Activated CD4-positive, alpha-beta T cell treated with anti-CD3 and anti-CD28 coated beads, Interleukin-2, amount 50 U/mL, for 4 hours (primary cell): ENCODE measurements around the gene TMEM125.

Experiments used
- DNase-seq, 2 experiments: peaks; one replicate each; pipeline ENCODE4 v3.0.0-alpha.2; 2020

The TMEM125 gene

DNA sequence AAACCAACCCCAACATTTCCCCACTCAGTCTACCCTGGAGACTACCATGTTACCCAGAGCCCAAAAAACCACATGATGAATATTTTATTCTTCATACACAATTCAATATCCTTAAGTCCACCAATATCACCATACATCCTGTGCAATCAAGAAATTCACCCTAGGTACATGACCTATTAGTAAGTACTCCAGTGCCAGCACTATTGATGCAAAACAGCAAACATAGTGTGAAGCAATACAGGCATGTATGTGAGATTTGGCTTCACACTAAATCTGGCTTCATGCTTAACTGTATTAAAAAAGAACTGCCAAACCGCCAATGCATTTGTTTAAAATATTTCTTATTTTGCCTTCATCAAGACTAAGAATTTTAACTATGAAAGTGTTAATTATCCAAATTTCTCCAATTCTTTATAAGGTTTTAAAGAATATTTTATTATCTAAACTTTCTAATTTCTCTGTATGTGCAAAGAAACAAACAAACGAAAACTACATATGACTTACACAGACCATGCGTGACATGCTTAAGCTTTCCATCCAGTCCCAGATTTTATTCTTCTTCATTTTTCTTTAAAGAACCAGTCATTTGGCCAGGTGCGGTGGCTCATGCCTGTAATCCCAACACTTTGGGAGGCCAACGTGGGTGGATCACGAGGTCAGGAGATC lies 22.4 kb upstream of the TMEM125 start:
- no peak for DNase-seq

- DNase-seq = no peak
These were observed 19.4 kb upstream of the TMEM125 start for GRCh38 chr1:43250351-43250761.

- DNase-seq = no peak
These were observed 18.8 kb upstream of the TMEM125 start for GRCh38 chr1:43251024-43251423.

- no peak for DNase-seq
These were observed 17.6 kb upstream of the TMEM125 start for GRCh38 chr1:43252225-43252624.

DNA sequence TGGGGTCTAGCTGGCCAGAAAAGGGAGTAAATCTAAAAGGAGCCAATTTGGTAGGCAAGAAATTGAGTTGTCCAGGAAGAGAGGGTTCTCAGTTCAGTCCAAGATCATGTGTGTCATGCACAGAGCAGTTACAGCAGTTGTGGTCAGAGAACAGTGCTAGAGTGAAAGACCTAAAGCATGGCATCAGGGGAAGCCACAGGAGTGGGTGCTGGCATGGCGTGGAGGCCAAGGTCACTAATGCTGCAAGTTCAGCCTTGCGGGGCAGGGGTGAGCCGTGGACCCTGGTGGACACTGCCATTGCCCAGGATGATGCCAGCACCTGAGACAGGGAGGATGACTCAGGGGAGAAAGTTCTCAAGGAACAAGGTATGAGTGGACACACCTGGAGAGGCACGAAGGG lies 16.6 kb upstream of the TMEM125 start:
- no peak for DNase-seq

DNA sequence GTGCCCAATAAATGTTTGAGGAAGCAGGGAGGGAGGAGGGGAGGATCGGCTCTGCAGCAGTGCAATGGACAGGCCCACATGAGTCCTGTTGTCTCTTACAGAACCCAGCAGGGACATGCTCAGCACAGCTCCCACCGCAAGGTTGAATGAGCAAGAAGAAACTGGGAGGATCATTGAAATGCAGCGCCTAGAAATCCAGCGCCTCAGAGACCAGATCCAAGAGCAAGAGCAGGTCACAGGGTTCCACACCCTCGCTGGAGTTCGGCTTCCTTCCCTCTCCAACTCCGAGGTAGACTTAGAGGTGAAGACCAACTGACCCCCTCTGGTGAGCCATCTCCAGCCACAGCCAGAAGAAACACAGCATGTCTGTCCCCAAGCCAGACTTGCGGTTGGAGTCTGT lies 15.9 kb upstream of the TMEM125 start:
- no peak for DNase-seq

GRCh38 chr1:43255438-43256210 lies 14.2 kb upstream of the TMEM125 start:
- no peak for DNase-seq

DNA sequence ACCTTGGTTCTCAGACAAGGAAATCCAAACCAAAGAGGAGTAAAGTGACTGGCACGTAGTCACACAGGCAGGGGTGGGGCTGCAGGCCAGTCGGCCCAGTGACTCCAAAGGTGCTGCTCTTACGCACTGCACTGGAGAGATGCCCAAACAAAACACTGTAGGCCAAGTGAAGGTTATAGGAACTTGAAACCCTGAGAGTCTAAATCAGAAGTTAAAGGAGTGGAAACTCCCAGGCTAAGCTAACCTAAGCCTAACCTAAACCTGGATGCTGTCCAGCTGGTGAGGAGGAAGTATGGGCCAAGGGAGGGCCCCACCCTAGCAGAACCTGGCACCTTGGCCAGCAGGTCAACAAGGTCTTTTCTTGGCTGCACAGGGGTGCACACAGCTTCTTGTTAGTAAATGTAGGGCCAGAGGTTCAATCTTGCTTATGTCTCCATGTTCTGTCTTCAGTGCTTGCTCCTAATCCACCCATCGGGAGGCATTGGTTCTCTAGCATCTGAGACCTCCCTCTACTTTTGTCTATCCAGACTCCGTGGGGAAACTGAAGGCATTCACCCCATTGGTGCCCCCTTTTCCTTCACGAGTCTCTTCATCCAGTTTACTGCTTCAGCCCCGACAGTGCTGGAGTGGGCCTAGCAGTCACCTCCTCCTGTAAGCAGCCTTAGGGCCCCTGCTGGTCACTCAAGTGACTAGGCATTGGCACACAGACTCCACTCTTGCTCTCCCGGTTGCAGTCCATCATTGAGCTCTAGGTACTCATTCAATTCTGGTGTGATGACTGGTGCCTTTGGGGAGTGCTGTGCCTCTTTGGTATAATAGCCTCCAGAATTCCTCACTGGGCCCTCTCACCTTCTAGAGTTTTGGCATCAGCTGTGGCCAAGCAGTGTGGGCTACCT lies 12.9 kb upstream of the TMEM125 start:
- no peak for DNase-seq

GRCh38 chr1:43258370-43258769 lies 11.4 kb upstream of the TMEM125 start:
- DNase-seq = no peak

GRCh38 chr1:43265431-43265830 lies 4.4 kb upstream of the TMEM125 start:
- no peak for DNase-seq

DNA sequence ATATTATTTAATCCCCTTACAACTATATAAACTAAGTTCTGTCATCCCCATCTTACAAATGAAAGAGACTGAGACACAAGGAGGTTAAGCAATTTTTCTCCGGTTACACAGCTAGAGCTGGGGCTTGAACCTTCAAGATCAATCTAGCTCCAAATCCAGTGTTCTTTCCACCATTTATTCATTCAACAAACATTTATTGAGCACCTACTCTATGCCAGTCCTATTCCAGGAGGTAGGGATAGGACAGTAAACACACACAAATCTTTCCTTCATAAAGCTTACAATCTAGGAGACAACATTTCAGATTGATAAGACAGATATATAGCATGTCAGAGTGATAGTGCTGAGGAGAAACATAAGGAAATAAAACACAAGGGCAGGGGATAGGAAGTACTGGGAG lies 2.9 kb upstream of the TMEM125 start:
- no peak for DNase-seq

- DNase-seq = no peak
These were observed 2.4 kb upstream of the TMEM125 start for GRCh38 chr1:43267291-43267805.

DNA sequence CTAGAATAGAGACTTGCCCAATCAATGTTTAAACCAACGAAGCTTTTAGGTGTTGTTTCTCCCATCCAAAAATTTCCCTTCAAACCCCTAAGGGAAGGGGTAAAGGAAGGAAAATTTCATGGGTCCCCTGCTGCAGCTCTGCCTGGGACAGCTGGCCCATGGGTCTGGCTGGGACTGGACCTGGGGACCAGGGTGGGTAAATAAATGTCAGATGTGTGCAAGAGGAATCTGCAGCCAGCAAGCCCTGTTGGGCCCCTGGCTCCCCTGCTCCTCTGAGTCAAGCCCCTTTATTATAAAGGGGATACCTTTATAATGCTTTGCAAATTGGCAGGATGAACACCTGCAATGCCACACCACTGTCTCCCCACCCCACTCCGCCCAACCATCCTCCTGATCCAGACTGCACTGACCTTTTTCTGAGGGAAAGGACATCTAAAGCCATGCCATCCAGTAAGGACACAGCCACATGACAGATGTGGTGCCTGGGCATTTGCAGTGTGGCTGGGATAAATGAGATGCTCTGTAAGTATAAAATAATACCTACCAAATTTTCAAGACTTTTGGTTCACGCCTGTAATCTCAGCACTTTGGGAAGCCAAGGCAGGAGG lies 1.9 kb upstream of the TMEM125 start:
- DNase-seq = no peak

GRCh38 chr1:43270421-43271095 lies 775 bp downstream of the TMEM125 start:
- no peak for DNase-seq

DNA sequence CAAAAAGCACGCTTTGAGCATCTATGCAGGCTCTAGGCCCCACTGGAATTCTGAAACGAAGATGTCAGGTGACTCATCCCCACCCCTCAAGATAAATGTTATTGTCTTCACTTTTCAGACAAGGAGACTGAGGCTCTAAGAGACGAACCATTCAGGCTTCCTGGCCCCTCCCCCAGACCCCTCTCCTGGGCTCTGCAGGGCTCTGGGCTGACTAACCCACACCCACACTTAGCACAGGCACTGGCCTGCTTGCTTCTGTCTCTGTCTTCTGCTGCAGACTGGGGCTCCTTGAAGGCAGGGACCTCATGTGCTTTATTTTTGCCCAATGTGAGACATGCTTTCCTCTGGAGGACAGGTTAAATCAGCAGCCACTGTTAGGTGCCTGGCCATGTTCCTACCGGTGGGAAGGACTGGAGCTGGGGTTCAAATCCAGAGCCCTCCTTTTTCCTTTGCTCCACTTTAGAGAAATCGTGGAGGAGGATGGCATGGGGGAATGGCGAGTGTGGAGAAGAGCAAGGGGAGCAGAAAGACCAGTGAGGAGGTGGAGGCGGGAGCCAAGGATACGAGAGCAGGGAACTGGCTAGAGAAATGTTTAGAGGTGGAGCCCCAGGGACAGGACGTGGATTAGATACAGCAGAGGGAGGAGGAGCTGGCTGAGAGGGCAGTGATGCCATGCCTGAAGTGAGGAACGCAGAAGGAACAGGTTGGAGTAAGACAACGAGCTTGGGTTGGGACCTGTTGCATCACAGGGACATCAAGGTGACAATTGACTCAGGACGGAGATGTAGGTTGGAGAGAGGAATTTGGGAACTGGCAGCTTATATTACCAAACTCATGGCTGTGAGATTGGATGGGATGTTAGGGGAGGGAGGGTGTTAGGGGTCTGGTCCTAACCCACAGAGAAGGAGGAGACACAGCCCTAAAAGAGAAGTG lies 1.7 kb downstream of the TMEM125 start:
- no peak for DNase-seq

GRCh38 chr1:43272161-43272560 lies 2.4 kb downstream of the TMEM125 start:
- DNase-seq = no peak

DNA sequence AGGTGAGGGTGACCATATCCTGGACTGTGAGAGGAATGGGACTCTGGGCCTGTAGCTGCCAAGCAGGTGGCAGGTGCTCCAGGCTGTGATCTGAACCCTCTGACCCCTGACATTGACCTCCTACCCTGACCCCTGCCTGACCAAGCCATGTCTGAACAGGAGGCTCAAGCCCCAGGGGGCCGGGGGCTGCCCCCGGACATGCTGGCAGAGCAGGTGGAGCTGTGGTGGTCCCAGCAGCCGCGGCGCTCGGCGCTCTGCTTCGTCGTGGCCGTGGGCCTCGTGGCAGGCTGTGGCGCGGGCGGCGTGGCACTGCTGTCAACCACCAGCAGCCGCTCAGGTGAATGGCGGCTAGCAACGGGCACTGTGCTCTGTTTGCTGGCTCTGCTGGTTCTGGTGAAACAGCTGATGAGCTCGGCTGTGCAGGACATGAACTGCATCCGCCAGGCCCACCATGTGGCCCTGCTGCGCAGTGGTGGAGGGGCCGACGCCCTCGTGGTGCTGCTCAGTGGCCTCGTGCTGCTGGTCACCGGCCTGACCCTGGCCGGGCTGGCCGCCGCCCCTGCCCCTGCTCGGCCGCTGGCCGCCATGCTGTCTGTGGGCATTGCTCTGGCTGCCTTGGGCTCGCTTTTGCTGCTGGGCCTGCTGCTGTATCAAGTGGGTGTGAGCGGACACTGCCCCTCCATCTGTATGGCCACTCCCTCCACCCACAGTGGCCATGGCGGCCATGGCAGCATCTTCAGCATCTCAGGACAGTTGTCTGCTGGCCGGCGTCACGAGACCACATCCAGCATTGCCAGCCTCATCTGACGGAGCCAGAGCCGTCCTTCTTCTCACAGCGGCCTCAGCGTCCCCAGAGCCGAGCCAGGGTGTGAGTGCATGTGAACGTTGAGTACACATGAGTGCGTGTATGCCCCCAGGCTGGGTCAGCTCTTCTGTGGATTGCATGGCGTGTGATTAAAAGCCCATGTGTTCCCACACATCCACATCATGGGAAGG lies 3.1 kb downstream of the TMEM125 start:
- DNase-seq = no peak

GRCh38 chr1:43273708-43274107 lies 3.9 kb downstream of the TMEM125 start:
- no peak for DNase-seq

DNA sequence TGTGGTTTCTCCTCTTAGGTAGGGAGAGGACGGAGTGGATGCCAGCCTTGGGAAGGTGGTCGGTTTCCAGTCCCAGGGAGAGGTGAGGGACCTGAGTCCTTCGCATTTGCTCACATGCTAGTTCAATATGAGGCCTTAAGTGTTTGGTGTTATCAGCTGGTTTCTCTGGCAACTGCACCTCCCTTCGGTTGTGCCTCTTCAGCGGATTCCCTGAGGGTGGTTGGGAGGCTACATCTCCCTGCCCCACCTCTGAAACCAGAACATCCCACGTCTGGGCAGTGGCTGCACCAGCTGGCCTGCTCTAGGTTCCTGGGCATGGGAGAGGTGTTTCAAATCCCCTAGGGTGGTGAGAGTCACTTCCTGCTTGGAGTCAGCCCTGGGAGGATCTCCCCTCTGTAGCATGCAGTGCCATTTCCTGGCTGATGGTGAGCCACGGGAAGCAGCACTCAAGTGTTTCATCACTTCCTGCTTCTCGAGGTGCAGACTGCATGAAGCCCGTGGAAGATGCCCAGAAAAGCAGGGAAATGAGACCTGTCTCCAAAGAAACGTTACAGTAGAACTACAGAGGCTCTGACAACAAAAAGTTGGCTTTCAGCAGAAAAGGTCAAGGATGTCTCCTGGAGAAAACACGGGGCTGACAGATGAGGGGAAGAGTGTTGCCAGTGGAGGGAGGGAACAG lies 4.5 kb downstream of the TMEM125 start:
- DNase-seq = no peak
